GM23338 (cell line): ENCODE measurements around the gene USP6NL.

Experiments
- CTCF ChIP-seq, 2 experiments: fragments of 200-600 bp in 1 of 2; sonication (generic) in 1 of 2; conservative IDR thresholded peaks; 2 replicates each; pipeline versions ENCODE4 v1.5.1 to v1.6.1; 2016 to 2017; ENCODE audit warnings: antibody characterized with exemption in 2 of 2, low read depth in 2 of 2, mild to moderate bottlenecking in 2 of 2, moderate library complexity in 1 of 2
- EZH2 ChIP-seq: fragments of 200-600 bp; sonication (generic); IDR thresholded peaks from one replicate; pipeline ENCODE4 v1.8.0; 2017; ENCODE audit warnings: antibody characterized with exemption, mild to moderate bottlenecking, low read depth; ENCODE audit not compliant: unreplicated experiment

DNA sequence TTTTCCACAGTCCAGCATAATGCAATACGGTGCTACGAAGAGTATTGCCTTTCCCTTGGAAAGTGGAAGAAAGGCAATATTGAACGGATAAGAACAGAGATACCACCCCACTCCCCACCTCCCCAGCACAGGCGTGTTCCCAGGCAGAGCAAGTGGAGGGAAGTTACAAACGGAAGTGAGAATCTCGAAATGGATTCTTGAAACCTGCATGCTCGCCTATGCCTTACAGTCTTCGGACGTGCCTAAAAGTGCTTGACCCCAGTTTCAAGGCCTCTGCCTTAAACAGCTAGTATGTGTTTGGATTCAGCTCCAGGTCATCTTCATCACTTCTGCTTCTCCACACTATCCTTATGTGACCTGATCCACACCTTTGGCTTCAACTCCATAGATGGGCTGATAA lies 35.0 kb upstream of the USP6NL start:
- TF ChIP-seq EZH2 (no peak), CTCF (conservative IDR thresholded peaks at IDR 0.05; ENCODE audit: low read depth in 2 of 2) (no peak)
